Measurements from ENCODE around the gene TRIM29. TPM values are rescaled to one million over a fixed set of nuclear protein-coding genes. Genes with fewer than 3 reads are reported as not detected.

TRIM29 gene
- total RNA-seq, 2 experiments from 2014 or later = not detected

- no peak for TF ChIP-seq CTCF (IDR thresholded peaks at IDR 0.05)
- ChIA-PET POLR2A (no interaction called here), CTCF (no interaction called here)
- no peaks in the 10 kb centered on the region for H3K36me3 Mint-ChIP-seq (ENCODE audit: low read depth)
- DNase-seq (no peak), ATAC-seq (ENCODE audit: poor library complexity) (no peak)
- peaks cover 10% of the 10 kb centered on the region for H3K27me3 Mint-ChIP-seq
- H3K4me3 Mint-ChIP-seq = no peak overlapping the region
- H3K9me3 Mint-ChIP-seq = no peaks in the 10 kb centered on the region
- no peaks in the 10 kb centered on the region for H3K9me3 ChIP-seq (ENCODE audit: control insufficient read depth in 1 of 2, insufficient read depth in 1 of 2, low read length in 2 of 2)
- no peaks in the 10 kb centered on the region for H3K36me3 ChIP-seq (ENCODE audit: insufficient read depth, low read length)
- H3K27me3 ChIP-seq (ENCODE audit: control insufficient read depth in 1 of 2, insufficient read depth in 2 of 2, low read length in 2 of 2) = no peaks in the 10 kb centered on the region
- no peaks in the 10 kb centered on the region for H3K4me1 ChIP-seq (ENCODE audit: insufficient read depth, low read length)
- H3K27ac Mint-ChIP-seq = no peak overlapping the region
- no peaks in the 10 kb centered on the region for H3K4me1 Mint-ChIP-seq (ENCODE audit: low read depth)
- H3K27ac ChIP-seq (ENCODE audit: low read depth in 1 of 2, low read length in 2 of 2) = no peak overlapping the region
- no peak overlapping the region for H3K4me3 ChIP-seq (ENCODE audit: low read length)
- intact Hi-C loops (cut with DNase I, micrococcal nuclease) = no loop called here
Measured at GRCh38 chr11:120116966-120117365, 20.9 kb downstream of the TRIM29 start.

- no peaks in the 10 kb centered on the region for H3K9me3 ChIP-seq (ENCODE audit: control insufficient read depth in 1 of 2, insufficient read depth in 1 of 2, low read length in 2 of 2)
- Mint-ChIP-seq H3K36me3 (ENCODE audit: low read depth) (no peaks in the 10 kb centered on the region), H3K9me3 (no peaks in the 10 kb centered on the region), H3K27me3 (peaks cover 10% of the 10 kb centered on the region), H3K4me1 (ENCODE audit: low read depth) (no peaks in the 10 kb centered on the region), H3K27ac (no peak overlapping the region), H3K4me3 (no peak overlapping the region)
- no peak overlapping the region for H3K27ac ChIP-seq (ENCODE audit: low read depth in 1 of 2, low read length in 2 of 2)
- H3K4me1 ChIP-seq (ENCODE audit: insufficient read depth, low read length) = no peaks in the 10 kb centered on the region
- TF ChIP-seq CTCF (IDR thresholded peaks at IDR 0.05) = no peak
- ChIA-PET POLR2A (no interaction called here), CTCF (no interaction called here)
- ATAC-seq (ENCODE audit: poor library complexity) (no peak), DNase-seq (no peak)
- peaks cover 0 to 2% of the 10 kb centered on the region in 2 experiments for H3K27me3 ChIP-seq (ENCODE audit: control insufficient read depth in 1 of 2, insufficient read depth in 2 of 2, low read length in 2 of 2)
- intact Hi-C loops (cut with DNase I, micrococcal nuclease) = no loop called here
- H3K4me3 ChIP-seq (ENCODE audit: low read length) = no peak overlapping the region
- H3K36me3 ChIP-seq (ENCODE audit: insufficient read depth, low read length) = no peaks in the 10 kb centered on the region
Measured at GRCh38 chr11:120115272-120116000, 22.5 kb downstream of the TRIM29 start.

DNA sequence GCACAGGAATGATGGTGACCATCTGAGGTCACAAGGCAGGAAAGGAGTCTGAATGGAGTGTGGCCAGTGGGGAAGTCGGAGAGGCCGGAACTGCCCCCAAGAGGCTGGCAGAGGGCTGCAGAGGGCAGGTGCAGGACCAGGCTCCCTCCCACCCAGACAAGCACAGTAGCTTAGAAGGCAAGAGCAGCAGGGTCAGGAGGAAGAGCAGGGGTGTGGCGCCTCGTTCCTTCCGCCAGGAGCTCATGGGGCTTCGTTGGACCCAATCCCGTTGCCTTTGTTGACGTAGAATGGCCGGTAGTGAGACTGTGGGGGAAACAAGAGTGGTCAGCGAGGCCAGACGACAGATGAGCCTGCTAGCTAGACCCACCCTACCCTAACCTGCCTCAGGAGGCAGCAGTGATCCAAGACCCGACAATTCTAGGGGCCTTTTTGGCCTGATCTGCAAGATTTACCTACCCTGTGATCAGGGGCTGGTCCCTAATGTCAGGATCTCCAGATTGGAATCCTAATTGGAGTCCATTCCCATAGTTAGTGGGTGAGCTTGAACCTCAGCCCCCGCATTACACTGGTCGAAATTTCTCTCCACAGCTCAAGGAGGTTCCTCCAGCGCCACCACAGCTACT, 25.6 kb downstream of the TRIM29 start:
- Histone ChIP-seq H3K4me3 (ENCODE audit: low read length) (no peak overlapping the region), H3K27ac (ENCODE audit: low read depth in 1 of 2, low read length in 2 of 2) (no peak overlapping the region), H3K4me1 (ENCODE audit: insufficient read depth, low read length) (no peaks in the 10 kb centered on the region), H3K9me3 (ENCODE audit: control insufficient read depth in 1 of 2, insufficient read depth in 1 of 2, low read length in 2 of 2) (no peaks in the 10 kb centered on the region), H3K36me3 (ENCODE audit: insufficient read depth, low read length) (no peaks in the 10 kb centered on the region), H3K27me3 (ENCODE audit: control insufficient read depth in 1 of 2, insufficient read depth in 2 of 2, low read length in 2 of 2) (peaks cover 0 to 2% of the 10 kb centered on the region in 2 experiments)
- no peaks in the 10 kb centered on the region for H3K4me1 Mint-ChIP-seq (ENCODE audit: low read depth)
- DNase-seq (no peak), ATAC-seq (ENCODE audit: poor library complexity) (no peak)
- no peak overlapping the region for H3K4me3 Mint-ChIP-seq
- peaks cover 16% of the 10 kb centered on the region for H3K27me3 Mint-ChIP-seq
- H3K27ac Mint-ChIP-seq = no peak overlapping the region
- POLR2A ChIA-PET = no interaction called here
- intact Hi-C loops (cut with DNase I, micrococcal nuclease) = no loop called here
- H3K36me3 Mint-ChIP-seq (ENCODE audit: low read depth) = no peaks in the 10 kb centered on the region
- TF ChIP-seq CTCF (IDR thresholded peaks at IDR 0.05) = no peak
- H3K9me3 Mint-ChIP-seq = no peaks in the 10 kb centered on the region
- CTCF ChIA-PET = no interaction called here

Data from CD4-positive, alpha-beta T cell (primary cell).